Measurements from ENCODE around the gene ASPM. TPM values are rescaled to one million over a fixed set of nuclear protein-coding genes. Genes with fewer than 3 reads are reported as not detected.

Gene ASPM
- total RNA-seq, 1 donor = 5.1 TPM

- Histone ChIP-seq H2AFZ (ENCODE audit: low read length) (peak overlapping the region; percentile 98), H3K27ac (ENCODE audit: low read depth, low read length) (peak overlapping the region; percentile 87), H3K4me2 (ENCODE audit: insufficient read depth, low read length) (peak overlapping the region; percentile 86), H3K9me3 (ENCODE audit: low read depth, low read length) (no peaks in the 10 kb centered on the region), H3K36me3 (ENCODE audit: insufficient read depth, low read length) (no peaks in the 10 kb centered on the region), H3K27me3 (ENCODE audit: insufficient read depth, low read length) (no peaks in the 10 kb centered on the region), H3K4me3 (ENCODE audit: insufficient read depth, low read length) (peak overlapping the region; percentile 92), H3K4me1 (ENCODE audit: insufficient read depth, low read length) (peaks cover 8% of the 10 kb centered on the region), H3K79me2 (ENCODE audit: insufficient read depth, low read length) (peaks cover 57% of the 10 kb centered on the region), H4K20me1 (ENCODE audit: insufficient read depth, low read length) (no peaks in the 10 kb centered on the region)
- no peak for DNase-seq (ENCODE audit: insufficient read length, low spot score, missing footprints)
- TF ChIP-seq, protein P1, sequence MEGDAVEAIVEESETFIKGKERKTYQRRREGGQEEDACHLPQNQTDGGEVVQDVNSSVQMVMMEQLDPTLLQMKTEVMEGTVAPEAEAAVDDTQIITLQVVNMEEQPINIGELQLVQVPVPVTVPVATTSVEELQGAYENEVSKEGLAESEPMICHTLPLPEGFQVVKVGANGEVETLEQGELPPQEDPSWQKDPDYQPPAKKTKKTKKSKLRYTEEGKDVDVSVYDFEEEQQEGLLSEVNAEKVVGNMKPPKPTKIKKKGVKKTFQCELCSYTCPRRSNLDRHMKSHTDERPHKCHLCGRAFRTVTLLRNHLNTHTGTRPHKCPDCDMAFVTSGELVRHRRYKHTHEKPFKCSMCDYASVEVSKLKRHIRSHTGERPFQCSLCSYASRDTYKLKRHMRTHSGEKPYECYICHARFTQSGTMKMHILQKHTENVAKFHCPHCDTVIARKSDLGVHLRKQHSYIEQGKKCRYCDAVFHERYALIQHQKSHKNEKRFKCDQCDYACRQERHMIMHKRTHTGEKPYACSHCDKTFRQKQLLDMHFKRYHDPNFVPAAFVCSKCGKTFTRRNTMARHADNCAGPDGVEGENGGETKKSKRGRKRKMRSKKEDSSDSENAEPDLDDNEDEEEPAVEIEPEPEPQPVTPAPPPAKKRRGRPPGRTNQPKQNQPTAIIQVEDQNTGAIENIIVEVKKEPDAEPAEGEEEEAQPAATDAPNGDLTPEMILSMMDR (IDR thresholded peaks at IDR 0.05; ENCODE audit: extremely low read depth, low read depth, low read length) = no peak
Observed at GRCh38 chr1:197145446-197146024, 934 bp downstream of the ASPM start.

DNA sequence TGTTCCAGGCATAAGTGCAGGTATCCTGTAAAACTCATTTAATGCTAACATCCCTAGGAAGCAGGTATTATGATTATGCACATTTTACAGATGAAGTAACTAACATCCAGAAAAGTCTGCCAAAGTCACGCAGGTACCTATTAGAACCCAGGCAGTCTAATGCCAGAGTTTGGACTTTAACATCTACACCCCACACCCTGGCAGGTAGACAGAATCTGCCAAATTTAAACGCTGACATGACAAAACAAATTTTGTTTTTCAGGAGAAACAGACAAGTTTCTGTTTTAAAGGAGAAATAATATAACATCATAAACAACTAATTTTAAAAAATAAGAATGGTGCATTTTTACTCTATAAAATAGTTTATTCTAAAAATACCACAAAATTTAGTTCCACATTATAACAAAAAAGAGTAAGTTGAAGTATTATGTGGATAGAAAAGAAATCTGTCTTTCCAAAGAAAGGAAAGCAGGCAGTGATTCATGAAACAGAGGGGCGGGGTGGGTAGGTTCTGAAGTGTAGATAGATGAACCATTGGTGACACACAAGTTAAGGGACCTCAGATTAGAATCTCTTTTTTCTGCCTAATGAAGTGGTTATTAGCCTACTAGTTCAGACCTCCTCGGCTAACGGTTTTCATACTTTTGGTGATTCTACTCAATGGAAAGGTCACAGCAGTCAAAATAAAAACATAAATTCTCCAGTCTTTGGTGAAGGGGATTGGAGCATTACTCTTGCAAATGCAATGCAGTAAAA, 1.7 kb downstream of the ASPM start:
- peak; percentile 8 for DNase-seq (ENCODE audit: insufficient read length, low spot score, missing footprints)

DNA sequence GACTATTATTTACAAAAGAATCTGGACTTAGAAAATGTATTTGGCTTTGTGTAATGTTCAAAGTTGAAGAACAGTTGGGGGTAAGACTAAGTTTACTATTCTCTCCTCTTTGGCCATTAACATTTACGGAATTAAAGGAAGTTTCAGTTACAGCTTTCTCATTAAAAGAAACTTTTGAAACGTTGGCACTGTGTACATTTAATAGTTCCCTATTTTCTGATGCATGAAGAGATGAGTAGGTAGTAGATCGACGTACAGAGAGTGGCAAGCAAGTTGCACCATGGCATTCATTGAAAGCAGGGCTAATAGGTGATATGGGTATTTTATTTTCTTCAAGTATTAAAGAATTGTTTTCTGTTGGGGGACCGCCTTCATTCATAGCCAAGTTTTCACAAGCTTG, 3.2 kb downstream of the ASPM start:
- no peak overlapping the region for H3K4me3 ChIP-seq (ENCODE audit: insufficient read depth, low read length)
- peaks cover 16% of the 10 kb centered on the region for H3K4me1 ChIP-seq (ENCODE audit: insufficient read depth, low read length)
- peak overlapping the region; percentile 81 for H2AFZ ChIP-seq (ENCODE audit: low read length)
- no peaks in the 10 kb centered on the region for H3K27me3 ChIP-seq (ENCODE audit: insufficient read depth, low read length)
- no peaks in the 10 kb centered on the region for H3K9me3 ChIP-seq (ENCODE audit: low read depth, low read length)
- no peaks in the 10 kb centered on the region for H4K20me1 ChIP-seq (ENCODE audit: insufficient read depth, low read length)
- TF ChIP-seq, protein P1 (IDR thresholded peaks at IDR 0.05; ENCODE audit: extremely low read depth, low read depth, low read length) = no peak
- H3K79me2 ChIP-seq (ENCODE audit: insufficient read depth, low read length) = peaks cover 78% of the 10 kb centered on the region
- no peak overlapping the region for H3K27ac ChIP-seq (ENCODE audit: low read depth, low read length)
- peak overlapping the region; percentile 86 for H3K4me2 ChIP-seq (ENCODE audit: insufficient read depth, low read length)
- no peak for DNase-seq (ENCODE audit: insufficient read length, low spot score, missing footprints)
- H3K36me3 ChIP-seq (ENCODE audit: insufficient read depth, low read length) = no peaks in the 10 kb centered on the region

More for the DNA sequence above, 1.7 kb downstream of the ASPM start:
- H3K27me3 ChIP-seq (ENCODE audit: insufficient read depth, low read length) = no peaks in the 10 kb centered on the region
- H3K9me3 ChIP-seq (ENCODE audit: low read depth, low read length) = no peaks in the 10 kb centered on the region
- peak overlapping the region; percentile 86 for H3K4me2 ChIP-seq (ENCODE audit: insufficient read depth, low read length)
- H3K79me2 ChIP-seq (ENCODE audit: insufficient read depth, low read length) = peaks cover 65% of the 10 kb centered on the region
- H2AFZ ChIP-seq (ENCODE audit: low read length) = peak overlapping the region; percentile 81
- no peaks in the 10 kb centered on the region for H3K36me3 ChIP-seq (ENCODE audit: insufficient read depth, low read length)
- H3K4me3 ChIP-seq (ENCODE audit: insufficient read depth, low read length) = peak overlapping the region; percentile 92
- no peaks in the 10 kb centered on the region for H4K20me1 ChIP-seq (ENCODE audit: insufficient read depth, low read length)
- peaks cover 16% of the 10 kb centered on the region for H3K4me1 ChIP-seq (ENCODE audit: insufficient read depth, low read length)
- TF ChIP-seq, protein P1 (IDR thresholded peaks at IDR 0.05; ENCODE audit: extremely low read depth, low read depth, low read length) = no peak
- H3K27ac ChIP-seq (ENCODE audit: low read depth, low read length) = peak overlapping the region; percentile 62

DNA sequence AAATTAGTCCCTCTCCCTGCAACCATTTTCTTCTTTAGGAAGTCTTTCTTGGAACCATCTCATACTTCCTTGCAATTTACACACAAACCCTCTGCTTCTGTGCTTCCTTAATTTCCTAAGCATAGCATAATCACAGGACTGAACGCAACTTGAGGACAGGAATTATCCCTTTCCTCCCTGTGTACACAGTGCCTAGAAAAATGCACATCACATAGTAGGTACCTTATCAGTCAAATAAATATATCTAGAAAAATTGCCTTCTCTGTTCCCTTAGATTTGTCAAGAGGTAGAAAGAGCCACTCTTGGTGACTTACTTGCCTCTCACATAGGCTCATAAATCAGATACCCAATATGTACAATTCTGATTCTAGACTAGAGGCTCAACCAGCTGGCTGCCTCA, 4.9 kb downstream of the ASPM start:
- Histone ChIP-seq H3K4me3 (ENCODE audit: insufficient read depth, low read length) (no peak overlapping the region), H3K27me3 (ENCODE audit: insufficient read depth, low read length) (no peaks in the 10 kb centered on the region), H3K4me2 (ENCODE audit: insufficient read depth, low read length) (peak overlapping the region; percentile 55), H3K4me1 (ENCODE audit: insufficient read depth, low read length) (peaks cover 16% of the 10 kb centered on the region), H2AFZ (ENCODE audit: low read length) (peak overlapping the region; percentile 81), H3K27ac (ENCODE audit: low read depth, low read length) (peak overlapping the region; percentile 17), H4K20me1 (ENCODE audit: insufficient read depth, low read length) (no peaks in the 10 kb centered on the region), H3K79me2 (ENCODE audit: insufficient read depth, low read length) (peaks cover 87% of the 10 kb centered on the region), H3K9me3 (ENCODE audit: low read depth, low read length) (no peaks in the 10 kb centered on the region), H3K36me3 (ENCODE audit: insufficient read depth, low read length) (no peaks in the 10 kb centered on the region)
- TF ChIP-seq, protein P1 (IDR thresholded peaks at IDR 0.05; ENCODE audit: extremely low read depth, low read depth, low read length) = no peak
- no peak for DNase-seq (ENCODE audit: insufficient read length, low spot score, missing footprints)

Measured in osteoblast (primary cell).